ENCODE results near the gene SYCN. TPM values are rescaled to one million over a fixed set of nuclear protein-coding genes. Genes with fewer than 3 reads are reported as not detected.
"Not testable (repeated sequence)": the region's sequence is repeated elsewhere in the genome, so short reads cannot be mapped to it uniquely, and the experiment has no call there.

Gene SYCN
- total RNA-seq = not detected

GRCh38 chr19:39203372-39204341 lies at the start of gene SYCN:
TSS of gene SYCN (minus strand) at chr19:39204263. CDS start at chr19:39204254, 9 bp downstream.
- no peak for ATAC-seq
- H3K36me3 Mint-ChIP-seq = no peaks in the 10 kb centered on the region
- no peaks in the 10 kb centered on the region for H3K9me3 Mint-ChIP-seq
- H3K27ac Mint-ChIP-seq = no peak within 1 kb of the TSS
- DNase-seq (ENCODE audit: low spot score in 2 of 2) = no peak

GRCh38 chr19:39253374-39254149 lies 49.5 kb upstream of the SYCN start:
- no peaks in the 10 kb centered on the region for H3K36me3 Mint-ChIP-seq

GRCh38 chr19:39252458-39252857 lies 48.4 kb upstream of the SYCN start:
- Mint-ChIP-seq H3K9me3 (no peaks in the 10 kb centered on the region), H3K27ac (no peak overlapping the region), H3K36me3 (no peaks in the 10 kb centered on the region)
- ATAC-seq (no peak), DNase-seq (ENCODE audit: low spot score in 2 of 2) (no peak)

More at GRCh38 chr19:39253374-39254149, 49.5 kb upstream of the SYCN start:
- Mint-ChIP-seq H3K27ac (no peak overlapping the region), H3K9me3 (no peaks in the 10 kb centered on the region)
- ATAC-seq (no peak), DNase-seq (ENCODE audit: low spot score in 2 of 2) (no peak)

GRCh38 chr19:39251846-39252245 lies 47.8 kb upstream of the SYCN start:
- Mint-ChIP-seq H3K27ac (no peak overlapping the region), H3K9me3 (no peaks in the 10 kb centered on the region), H3K36me3 (no peaks in the 10 kb centered on the region)
- ATAC-seq (no peak), DNase-seq (ENCODE audit: low spot score in 2 of 2) (no peak)

GRCh38 chr19:39251081-39251480 lies 47.0 kb upstream of the SYCN start:
- Mint-ChIP-seq H3K36me3 (no peaks in the 10 kb centered on the region), H3K27ac (no peak overlapping the region), H3K9me3 (no peaks in the 10 kb centered on the region)
- DNase-seq (ENCODE audit: low spot score in 2 of 2) = no peak
- no peak for ATAC-seq

- no peaks in the 10 kb centered on the region for H3K9me3 Mint-ChIP-seq
- no peaks in the 10 kb centered on the region for H3K36me3 Mint-ChIP-seq
- no peak for DNase-seq (ENCODE audit: low spot score in 2 of 2)
- no peak within 1 kb of the TSS for H3K27ac Mint-ChIP-seq
- ATAC-seq = no peak
These were observed 44.7 kb upstream of the SYCN start, which contains the start of gene IFNL4 for GRCh38 chr19:39248806-39249205. TSS of gene IFNL4 (minus strand) at chr19:39248856.

GRCh38 chr19:39247701-39248664 lies 43.9 kb upstream of the SYCN start:
- no peak overlapping the region for H3K27ac Mint-ChIP-seq
- H3K36me3 Mint-ChIP-seq = no peaks in the 10 kb centered on the region
- DNase-seq (ENCODE audit: low spot score in 2 of 2) = no peak
- ATAC-seq = peak in 1 of 2 donors; percentile 67
- no peaks in the 10 kb centered on the region for H3K9me3 Mint-ChIP-seq

- Mint-ChIP-seq H3K9me3 (no peaks in the 10 kb centered on the region), H3K36me3 (no peaks in the 10 kb centered on the region), H3K27ac (no peak overlapping the region)
- ATAC-seq (peak in 1 of 2 donors; percentile 73), DNase-seq (ENCODE audit: low spot score in 2 of 2) (no peak)
These were observed 43.0 kb upstream of the SYCN start for GRCh38 chr19:39246951-39247669.

GRCh38 chr19:39245166-39245565 lies 41.1 kb upstream of the SYCN start:
- not testable (repeated sequence) for H3K27ac Mint-ChIP-seq; H3K9me3 Mint-ChIP-seq; H3K36me3 Mint-ChIP-seq; DNase-seq (ENCODE audit: low spot score in 2 of 2)
- ATAC-seq = peak; percentile 47 to 80

GRCh38 chr19:39244410-39245100 lies 40.5 kb upstream of the SYCN start, which contains the start of gene IFNL3:
TSS of gene IFNL3 (minus strand) at chr19:39245006. CDS start at chr19:39244967, 39 bp downstream.
- H3K27ac Mint-ChIP-seq; ATAC-seq; DNase-seq (ENCODE audit: low spot score in 2 of 2); H3K9me3 Mint-ChIP-seq; H3K36me3 Mint-ChIP-seq: not testable (repeated sequence)

GRCh38 chr19:39243741-39244140 lies 39.7 kb upstream of the SYCN start:
- H3K27ac Mint-ChIP-seq; H3K9me3 Mint-ChIP-seq; H3K36me3 Mint-ChIP-seq; ATAC-seq; DNase-seq (ENCODE audit: low spot score in 2 of 2): not testable (repeated sequence)

- Mint-ChIP-seq H3K9me3 (no peaks in the 10 kb centered on the region), H3K27ac (peak overlapping the region in 1 of 2 donors; percentile 57), H3K36me3 (no peaks in the 10 kb centered on the region)
- no peak for ATAC-seq
- no peak for DNase-seq (ENCODE audit: low spot score in 2 of 2)
These were observed 36.4 kb upstream of the SYCN start for GRCh38 chr19:39240421-39240820.

- ATAC-seq = no peak
- no peak for DNase-seq (ENCODE audit: low spot score in 2 of 2)
- no peaks in the 10 kb centered on the region for H3K36me3 Mint-ChIP-seq
- H3K9me3 Mint-ChIP-seq = no peaks in the 10 kb centered on the region
- H3K27ac Mint-ChIP-seq = peak overlapping the region in 1 of 2 donors; percentile 80
These were observed 34.9 kb upstream of the SYCN start for GRCh38 chr19:39238944-39239343.

- no peak for ATAC-seq
- Mint-ChIP-seq H3K9me3 (no peaks in the 10 kb centered on the region), H3K36me3 (no peaks in the 10 kb centered on the region), H3K27ac (peak overlapping the region; percentile 73 to 80)
- DNase-seq (ENCODE audit: low spot score in 2 of 2) = no peak
These were observed 34.1 kb upstream of the SYCN start for GRCh38 chr19:39238209-39238608.

Measured in activated naive CD4-positive, alpha-beta T cell treated with anti-CD3 and anti-CD28 coated beads, Interleukin-2, amount 50 U/mL, for 72 hours (primary cell).